ENCODE measurements around the gene USH2A.

USH2A gene

GRCh38 chr1:215835951-215836350 lies 587.3 kb downstream of the USH2A start:
- no peak for DNase-seq

- DNase-seq, result no peak
Observed at GRCh38 chr1:215833941-215834729, 589.1 kb downstream of the USH2A start.

GRCh38 chr1:215830226-215830810 lies 592.9 kb downstream of the USH2A start:
- DNase-seq, result no peak

GRCh38 chr1:215825056-215825455 lies 598.2 kb downstream of the USH2A start:
- no peak for DNase-seq

- DNase-seq, result no peak
Observed at GRCh38 chr1:215824245-215824644, 599.0 kb downstream of the USH2A start.

GRCh38 chr1:215819114-215819513 lies 604.1 kb downstream of the USH2A start:
- DNase-seq, result no peak

GRCh38 chr1:215807911-215808436 lies 615.3 kb downstream of the USH2A start:
- no peak for DNase-seq

GRCh38 chr1:215807218-215807617 lies 616.0 kb downstream of the USH2A start:
- no peak for DNase-seq

GRCh38 chr1:215797859-215798258 lies 625.4 kb downstream of the USH2A start:
- no peak for DNase-seq

GRCh38 chr1:215794156-215794555 lies 629.1 kb downstream of the USH2A start:
- DNase-seq, result no peak

- no peak for DNase-seq
Observed at GRCh38 chr1:215793180-215793579, 630.1 kb downstream of the USH2A start.

- DNase-seq, result no peak
Observed at GRCh38 chr1:215792446-215792845, 630.8 kb downstream of the USH2A start.

GRCh38 chr1:215789981-215790380 lies 633.3 kb downstream of the USH2A start:
- no peak for DNase-seq

- no peak for DNase-seq
Observed at GRCh38 chr1:215786997-215787396, 636.3 kb downstream of the USH2A start.

- no peak for DNase-seq
Observed at GRCh38 chr1:215780641-215781040, 642.6 kb downstream of the USH2A start.

GRCh38 chr1:215780139-215780538 lies 643.1 kb downstream of the USH2A start:
- no peak for DNase-seq

- DNase-seq, result no peak
Observed at GRCh38 chr1:215779729-215780128, 643.5 kb downstream of the USH2A start.

GRCh38 chr1:215777370-215777925 lies 645.8 kb downstream of the USH2A start:
- DNase-seq, result no peak

- no peak for DNase-seq
Observed at GRCh38 chr1:215776336-215776735, 646.9 kb downstream of the USH2A start.

- no peak for DNase-seq
Observed at GRCh38 chr1:215772151-215772550, 651.1 kb downstream of the USH2A start.

GRCh38 chr1:215768303-215768702 lies 654.9 kb downstream of the USH2A start:
- DNase-seq, result no peak

- no peak for DNase-seq
Observed at GRCh38 chr1:215767761-215768160, 655.5 kb downstream of the USH2A start.

GRCh38 chr1:215766521-215766920 lies 656.7 kb downstream of the USH2A start:
- DNase-seq, result no peak

- no peak for DNase-seq
Observed at GRCh38 chr1:215765833-215766232, 657.4 kb downstream of the USH2A start.
